Keratinocyte (primary cell): ENCODE data around the gene SCFD2.

Experiments
- CTCF ChIP-seq, 3 experiments: IDR thresholded peaks in 1 of 3; conservative IDR thresholded peaks in 1 of 3; optimal IDR thresholded peaks in 1 of 3; 2 replicates in 2 of 3; 3 replicates in 1 of 3; pipeline versions ENCODE3 to v1.5.1; 2011; ENCODE audit warnings: low read length in 3 of 3, mild to moderate bottlenecking in 3 of 3, moderate library complexity in 2 of 3, control low read depth in 1 of 3, inconsistent platforms in 1 of 3; ENCODE audit not compliant: insufficient read depth in 2 of 3; ENCODE audit errors: extremely low read depth in 1 of 3
- EZH2 ChIP-seq: IDR thresholded peaks from one replicate; pipeline ENCODE4 v1.6.1; 2012; ENCODE audit warnings: inconsistent platforms, mild to moderate bottlenecking, low read length, moderate library complexity

- TF ChIP-seq CTCF (optimal IDR thresholded peaks at IDR 0.05 in 1 of 3, IDR thresholded peaks at IDR 0.05 in 1 of 3, conservative IDR thresholded peaks at IDR 0.05 in 1 of 3; ENCODE audit: extremely low read depth in 1 of 3, insufficient read depth in 2 of 3, low read length in 3 of 3), result no peak
- TF ChIP-seq EZH2, result no peak
These were observed 541.6 kb downstream of the SCFD2 start for GRCh38 chr4:52824270-52824602.
